Measurements from ENCODE around the gene TMEM132C.

TMEM132C gene

GRCh38 chr12:128755566-128755965 lies 488.6 kb downstream of the TMEM132C start:
- no peak for DNase-seq (ENCODE audit: low read depth in 2 of 3, low spot score in 2 of 3)

Data from activated CD8-positive, alpha-beta memory T cell treated with anti-CD3 and anti-CD28 coated beads for 48 hours (primary cell).